Nephron progenitor cell (in vitro differentiated cells): Measurements from ENCODE around the gene ZNF382.

Source experiments
- DNase-seq: peaks from one replicate; pipeline ENCODE4 v3.0.0; 2021
- H3K27ac Mint-ChIP-seq: 2 replicates; pipeline ENCODE4 v1.8.0; 2021; ENCODE audit warnings: mild to moderate bottlenecking, moderate library complexity, mixed read lengths
- H3K27me3 Mint-ChIP-seq: 2 replicates; pipeline ENCODE4 v1.8.0; 2021; ENCODE audit warnings: mild to moderate bottlenecking, low read depth, mixed read lengths; ENCODE audit not compliant: poor library complexity
- H3K36me3 Mint-ChIP-seq: 2 replicates; pipeline ENCODE4 v1.8.0; 2021; ENCODE audit warnings: low read depth, mixed read lengths
- H3K4me1 Mint-ChIP-seq: 2 replicates; pipeline ENCODE4 v1.8.0; 2021; ENCODE audit warnings: mixed read lengths
- H3K4me3 Mint-ChIP-seq: 2 replicates; pipeline ENCODE4 v1.8.0; 2021; ENCODE audit warnings: mild to moderate bottlenecking, moderate library complexity, mixed read lengths
- H3K9me3 Mint-ChIP-seq: 2 replicates; pipeline ENCODE4 v1.8.0; 2021; ENCODE audit warnings: mild to moderate bottlenecking, moderate library complexity, mixed read lengths
- CTCF ChIP-seq: fragments of 200-600 bp; sonication (generic); IDR thresholded peaks from 2 replicates; pipeline ENCODE4 v1.5.0; 2021; ENCODE audit warnings: antibody characterized with exemption

Gene ZNF382

DNA sequence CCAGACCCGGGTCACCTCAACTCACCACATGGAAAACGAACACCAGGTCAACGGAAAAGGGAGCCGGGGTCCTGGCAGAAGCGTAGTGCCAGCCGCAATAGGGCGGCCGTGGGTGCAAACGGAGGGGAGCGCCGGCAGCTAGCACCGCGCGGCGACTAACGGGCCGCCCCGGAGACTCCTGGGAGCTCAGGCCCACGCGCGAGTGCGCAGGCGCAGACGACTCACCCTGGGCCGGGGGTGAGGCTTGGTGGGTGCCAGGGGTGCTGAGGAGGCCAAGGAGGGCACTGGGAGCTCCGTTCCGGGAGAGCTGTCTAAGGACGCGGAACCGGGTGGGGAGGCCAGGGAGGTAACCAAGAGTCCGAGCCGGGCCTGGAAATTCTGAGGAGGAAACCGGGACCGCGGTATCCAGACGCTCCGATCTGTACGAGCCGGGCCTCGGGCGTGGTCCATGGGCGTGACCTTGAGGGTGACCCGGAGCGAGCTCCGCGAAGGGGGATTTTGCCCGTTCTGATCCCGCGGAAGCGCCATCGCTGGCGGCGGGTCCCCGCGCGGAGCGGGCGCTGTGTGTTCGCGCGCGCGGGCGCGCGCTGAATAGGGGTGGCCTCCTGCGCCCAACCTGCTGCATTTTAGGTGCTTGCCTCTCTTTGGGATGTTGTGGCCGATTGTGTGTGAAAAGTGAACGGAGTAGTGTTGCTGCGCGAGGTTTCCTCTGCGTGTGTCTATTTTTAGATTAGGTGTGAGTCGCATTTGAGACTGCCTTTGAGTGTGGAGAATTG is at the start of gene ZNF382:
TSS of gene ZNF382 (plus strand) at position 213 of the 776 bp plus-strand sequence. CDS start 4,602 bp downstream, outside the sequence.
- TF ChIP-seq CTCF = no peak
- Mint-ChIP-seq H3K4me3 (peak within 1 kb of the TSS; percentile 93), H3K27ac (peak within 1 kb of the TSS; percentile 62), H3K27me3 (peaks cover 11% of the 10 kb centered on the region), H3K4me1 (peaks cover 22% of the 10 kb centered on the region), H3K9me3 (peaks cover 72% of the 10 kb centered on the region), H3K36me3 (peaks cover 74% of the 10 kb centered on the region)
- peak; percentile 77 for DNase-seq

DNA sequence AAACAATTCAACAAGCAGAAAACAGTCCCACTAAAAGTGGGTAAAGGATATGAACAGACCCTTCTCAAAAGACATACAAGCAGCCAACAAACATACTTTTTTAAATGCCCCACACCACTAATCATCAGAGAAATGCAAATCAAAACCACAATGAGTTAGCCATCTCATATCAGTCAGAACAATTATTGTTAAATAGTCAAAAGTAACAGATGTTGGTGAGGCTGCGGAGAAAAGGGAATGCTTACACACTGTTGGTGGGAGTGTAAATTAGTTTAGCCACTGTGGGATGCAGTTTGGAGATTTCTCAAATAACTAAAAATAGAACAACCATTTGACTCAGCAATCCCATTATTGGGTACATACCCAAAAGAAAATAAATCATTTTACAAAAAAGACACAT is 40.7 kb upstream of the ZNF382 start:
- Mint-ChIP-seq H3K36me3 (peaks cover 100% of the 10 kb centered on the region), H3K27ac (no peak overlapping the region), H3K27me3 (peaks cover 6% of the 10 kb centered on the region), H3K9me3 (peaks cover 99% of the 10 kb centered on the region), H3K4me1 (no peaks in the 10 kb centered on the region), H3K4me3 (no peak overlapping the region)
- DNase-seq = no peak
- no peak for TF ChIP-seq CTCF

GRCh38 chr19:36572593-36573019 is 32.5 kb upstream of the ZNF382 start:
- Mint-ChIP-seq H3K27me3 (no peaks in the 10 kb centered on the region), H3K36me3 (peaks cover 93% of the 10 kb centered on the region), H3K4me3 (peak overlapping the region; percentile 92), H3K4me1 (peaks cover 33% of the 10 kb centered on the region), H3K9me3 (peaks cover 94% of the 10 kb centered on the region), H3K27ac (peak overlapping the region; percentile 96)
- no peak for DNase-seq
- TF ChIP-seq CTCF = no peak

DNA sequence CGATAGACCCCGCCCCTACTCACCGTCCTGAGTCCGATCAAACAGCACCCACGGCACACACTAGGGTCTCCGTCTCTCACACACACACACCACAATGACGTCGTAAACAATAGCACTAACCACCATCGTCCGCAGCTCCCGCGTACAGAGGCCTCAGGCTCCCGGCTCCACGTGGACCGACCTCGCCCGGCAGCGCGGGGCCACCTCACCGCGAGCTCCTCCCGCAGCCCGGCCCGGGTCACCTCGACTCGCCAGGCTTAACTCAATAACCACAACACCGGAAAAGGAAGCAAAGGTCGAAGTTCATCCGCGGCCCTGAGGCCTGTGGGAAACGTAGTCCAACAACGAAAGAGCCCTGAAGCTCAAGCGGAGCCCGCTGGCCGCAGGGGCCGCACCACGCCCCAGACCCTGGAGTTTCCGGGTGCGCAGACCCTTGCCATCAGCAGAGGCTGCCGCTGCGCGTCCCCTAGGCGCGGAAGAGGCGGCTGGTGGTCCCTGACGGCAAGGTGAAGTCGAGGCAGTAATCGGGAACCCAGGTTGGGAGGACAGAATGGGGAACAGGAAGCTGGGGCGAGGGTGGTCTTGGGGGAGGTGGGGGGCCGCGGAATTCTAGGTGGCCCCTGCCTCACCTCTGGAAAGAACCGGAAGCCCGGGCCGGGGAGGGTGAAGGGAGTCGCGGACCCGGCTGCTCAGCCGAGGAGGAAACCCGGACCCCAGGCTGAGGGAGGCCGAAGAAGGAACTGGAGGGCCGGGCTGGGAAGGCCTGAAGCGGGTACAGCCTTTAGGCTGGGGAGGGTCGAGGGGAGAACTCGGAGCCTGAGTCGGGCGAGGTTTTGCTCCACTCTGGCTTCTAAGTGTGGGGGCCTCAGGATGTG is 31.9 kb upstream of the ZNF382 start, which contains the start of gene ZNF529:
TSS of gene ZNF529 (minus strand) at position 273 of the 875 bp plus-strand sequence. CDS start 946 bp downstream, outside the sequence.
- peaks cover 93% of the 10 kb centered on the region for H3K36me3 Mint-ChIP-seq
- H3K27ac Mint-ChIP-seq = peak within 1 kb of the TSS; percentile 96
- TF ChIP-seq CTCF = no peak
- DNase-seq = peak; percentile 89
- H3K27me3 Mint-ChIP-seq = no peaks in the 10 kb centered on the region
- H3K4me1 Mint-ChIP-seq = peaks cover 33% of the 10 kb centered on the region
- H3K9me3 Mint-ChIP-seq = peaks cover 93% of the 10 kb centered on the region
- peak within 1 kb of the TSS; percentile 92 for H3K4me3 Mint-ChIP-seq

DNA sequence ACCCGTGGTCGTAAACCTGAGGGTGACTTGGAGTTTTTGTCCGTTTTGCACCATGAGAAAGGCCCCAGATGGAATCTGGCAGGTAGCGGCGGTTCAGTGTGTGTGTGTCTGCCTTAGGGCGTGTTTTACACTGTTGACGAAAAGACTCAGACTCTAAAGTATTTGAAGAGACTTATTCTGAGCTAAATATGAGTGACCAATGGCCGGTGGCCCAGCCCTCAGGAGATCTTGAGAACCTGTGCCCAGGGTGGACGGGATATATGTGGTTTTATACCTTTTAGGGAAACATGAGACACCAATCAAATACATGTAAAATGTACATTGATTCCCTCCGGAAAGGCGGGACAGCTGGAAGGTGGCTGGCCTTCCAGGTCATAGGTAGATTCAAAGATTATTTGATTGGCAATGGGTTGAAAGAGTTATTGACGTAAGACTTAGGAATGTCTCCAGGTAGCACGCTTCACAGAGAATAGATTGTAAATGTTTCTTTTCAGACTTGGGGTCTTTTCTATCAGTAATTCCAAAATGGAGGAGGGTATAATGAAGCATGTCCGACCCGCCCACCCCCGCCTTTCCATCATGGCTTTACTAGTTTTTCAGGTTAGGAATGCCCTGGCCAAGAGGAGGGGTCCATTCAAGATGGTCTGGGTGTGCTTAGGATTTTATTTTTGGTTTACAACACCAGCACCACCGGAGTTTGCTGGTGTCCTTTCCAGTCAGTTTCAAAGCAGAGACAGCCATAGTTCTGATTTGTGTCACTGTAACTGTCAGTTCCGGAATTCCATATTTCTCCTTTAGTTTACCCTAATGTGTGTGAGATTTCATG is 31.0 kb upstream of the ZNF382 start:
- peaks cover 93% of the 10 kb centered on the region for H3K36me3 Mint-ChIP-seq
- peaks cover 93% of the 10 kb centered on the region for H3K9me3 Mint-ChIP-seq
- H3K4me1 Mint-ChIP-seq = peaks cover 33% of the 10 kb centered on the region
- peak overlapping the region; percentile 96 for H3K27ac Mint-ChIP-seq
- peak overlapping the region; percentile 92 for H3K4me3 Mint-ChIP-seq
- no peaks in the 10 kb centered on the region for H3K27me3 Mint-ChIP-seq
- DNase-seq = no peak
- TF ChIP-seq CTCF = no peak
